ENCODE results near the gene P3R3URF.

P3R3URF gene

GRCh38 chr1:46193984-46194570 is 17.8 kb upstream of the P3R3URF start:
- DNase-seq (ENCODE audit: low read depth in 2 of 2): no peak

- DNase-seq (ENCODE audit: low read depth in 2 of 2): no peak
These were observed 17.0 kb upstream of the P3R3URF start for GRCh38 chr1:46193285-46193684.

GRCh38 chr1:46192171-46192570 is 15.9 kb upstream of the P3R3URF start:
- DNase-seq (ENCODE audit: low read depth in 2 of 2): no peak

DNA sequence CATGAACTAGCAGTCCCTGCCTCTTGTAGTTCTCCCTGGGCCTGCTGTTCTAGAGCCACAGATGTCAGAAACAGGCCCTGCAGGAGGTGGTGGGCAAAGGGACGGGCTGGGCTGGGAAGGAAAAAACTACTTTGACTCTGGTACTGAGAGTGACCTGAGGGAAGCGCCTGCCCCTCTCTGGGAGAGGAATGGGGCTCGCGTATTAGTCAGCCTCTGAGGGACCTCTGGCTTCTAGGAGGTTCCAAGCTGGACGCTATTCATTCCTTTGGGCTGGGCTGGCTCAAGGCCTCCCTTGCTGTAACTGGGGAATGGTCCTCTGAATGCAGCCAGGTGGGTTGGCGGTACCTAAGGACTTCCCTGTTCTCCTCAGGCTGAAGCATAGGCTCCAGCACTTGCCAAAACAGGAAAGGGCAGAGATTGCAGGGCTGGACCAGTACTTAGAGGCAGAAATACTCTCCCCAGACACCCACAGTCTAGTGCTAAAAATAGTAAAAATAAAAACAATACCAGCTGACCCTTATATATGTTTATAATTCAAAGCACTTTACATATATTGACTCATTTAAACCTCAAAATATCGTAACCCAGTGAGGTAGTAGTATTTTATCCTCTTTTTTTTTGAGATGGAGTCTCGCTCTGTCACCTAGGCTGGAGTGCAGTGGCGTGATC is 14.9 kb upstream of the P3R3URF start:
- no peak for DNase-seq (ENCODE audit: low read depth in 2 of 2)

DNA sequence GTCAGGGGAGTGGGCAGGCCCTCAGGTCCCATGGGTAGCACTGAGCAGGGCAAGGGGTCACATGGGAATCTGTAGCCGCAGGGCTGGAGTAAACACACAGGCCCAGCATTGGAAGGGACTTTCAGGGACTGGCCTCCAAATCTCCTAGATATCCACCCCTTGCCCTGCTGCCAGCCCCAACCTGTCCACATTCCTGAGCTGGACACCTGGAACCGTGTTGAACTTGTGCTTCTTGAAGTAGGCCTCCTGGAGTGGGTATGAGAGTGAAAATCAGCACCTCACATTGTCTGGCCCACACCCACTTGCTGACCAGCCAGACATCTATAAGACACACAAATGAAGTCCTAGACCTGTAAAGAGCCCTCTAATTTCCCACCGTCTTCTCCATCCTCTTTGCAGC is 14.3 kb upstream of the P3R3URF start:
- DNase-seq (ENCODE audit: low read depth in 2 of 2): no peak

- DNase-seq (ENCODE audit: low read depth in 2 of 2): no peak
These were observed 12.2 kb upstream of the P3R3URF start for GRCh38 chr1:46188295-46189030.

DNA sequence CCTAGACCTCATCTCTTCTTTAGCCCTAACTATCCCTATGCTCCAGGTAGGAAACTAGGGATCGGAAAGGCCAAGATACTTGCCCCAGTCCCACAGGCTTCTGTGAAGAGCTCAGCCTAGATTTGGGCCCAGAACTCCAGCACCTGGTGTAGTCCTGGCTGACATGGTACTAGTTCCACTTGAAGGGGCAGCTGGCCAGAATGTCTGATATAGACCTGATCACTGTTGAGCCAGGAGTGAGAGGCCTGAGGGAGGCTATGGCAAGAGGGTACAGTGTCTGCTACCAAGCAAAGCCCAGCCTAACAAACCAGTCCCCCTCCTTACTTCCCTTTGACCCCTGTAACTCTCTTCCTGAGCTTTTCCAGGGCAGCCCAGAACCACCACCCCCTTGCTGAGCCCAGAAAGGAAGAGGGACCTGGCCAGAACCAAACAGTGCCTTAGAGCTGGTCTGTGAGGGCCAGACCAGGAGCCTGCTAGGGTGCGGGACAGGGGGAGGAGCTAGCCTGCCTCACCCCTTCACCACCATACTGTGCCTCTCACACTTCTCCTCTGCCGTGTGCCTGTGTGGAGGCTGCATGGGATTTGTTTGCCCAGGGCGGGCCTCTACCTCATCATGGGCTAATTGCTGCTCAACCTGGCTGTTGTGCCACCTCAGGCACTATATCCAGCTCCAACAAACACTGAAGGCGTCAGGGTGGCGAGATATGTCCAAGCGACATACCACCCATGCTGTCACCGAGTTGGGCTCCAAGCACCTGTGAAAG is 11.0 kb upstream of the P3R3URF start:
- no peak for DNase-seq (ENCODE audit: low read depth in 2 of 2)

DNA sequence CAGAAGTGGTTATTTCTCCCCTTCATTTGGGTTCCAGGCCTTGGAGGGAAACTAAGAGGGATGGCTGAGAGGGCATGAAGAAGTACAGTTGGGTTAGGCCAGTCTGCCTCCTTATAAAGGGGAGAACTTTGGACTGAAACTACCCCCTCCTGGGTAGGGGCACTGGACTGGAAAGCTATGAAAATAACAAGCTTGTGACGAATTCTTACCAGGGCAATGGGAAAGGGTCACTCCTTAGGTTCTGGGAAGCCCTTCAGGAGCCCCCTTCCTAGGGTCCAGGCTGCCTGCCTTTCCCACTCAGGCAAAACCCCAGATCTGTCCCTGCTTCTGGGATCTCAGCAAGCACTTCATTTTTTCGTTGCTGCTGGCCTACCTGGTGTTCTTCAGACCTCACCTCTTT is 9.8 kb upstream of the P3R3URF start:
- DNase-seq (ENCODE audit: low read depth in 2 of 2): no peak

DNA sequence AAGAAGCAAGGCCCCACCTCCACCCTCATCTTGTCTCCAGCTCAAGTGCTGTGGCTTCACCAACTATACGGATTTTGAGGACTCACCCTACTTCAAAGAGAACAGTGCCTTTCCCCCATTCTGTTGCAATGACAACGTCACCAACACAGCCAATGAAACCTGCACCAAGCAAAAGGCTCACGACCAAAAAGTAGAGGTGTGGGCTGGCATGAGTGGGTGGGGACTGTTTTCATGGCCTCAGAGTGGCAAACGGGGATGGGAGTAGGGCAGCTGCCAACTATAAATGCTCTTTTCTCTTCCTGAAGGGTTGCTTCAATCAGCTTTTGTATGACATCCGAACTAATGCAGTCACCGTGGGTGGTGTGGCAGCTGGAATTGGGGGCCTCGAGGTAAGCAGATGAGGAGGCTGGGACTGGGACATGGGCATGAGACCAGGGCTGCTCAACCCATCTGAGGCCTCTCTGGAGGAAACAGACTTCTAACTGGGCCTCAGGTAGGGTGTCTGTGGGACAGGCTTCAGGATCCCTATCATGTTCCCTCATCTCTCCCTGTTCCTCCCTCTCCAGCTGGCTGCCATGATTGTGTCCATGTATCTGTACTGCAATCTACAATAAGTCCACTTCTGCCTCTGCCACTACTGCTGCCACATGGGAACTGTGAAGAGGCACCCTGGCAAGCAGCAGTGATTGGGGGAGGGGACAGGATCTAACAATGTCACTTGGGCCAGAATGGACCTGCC is 8.8 kb upstream of the P3R3URF start:
- DNase-seq (ENCODE audit: low read depth in 2 of 2): peak; percentile 14 to 51

- no peak for DNase-seq (ENCODE audit: low read depth in 2 of 2)
These were observed 7.8 kb upstream of the P3R3URF start for GRCh38 chr1:46183926-46184557.

- no peak for DNase-seq (ENCODE audit: low read depth in 2 of 2)
These were observed 7.0 kb upstream of the P3R3URF start for GRCh38 chr1:46183079-46183847.

DNA sequence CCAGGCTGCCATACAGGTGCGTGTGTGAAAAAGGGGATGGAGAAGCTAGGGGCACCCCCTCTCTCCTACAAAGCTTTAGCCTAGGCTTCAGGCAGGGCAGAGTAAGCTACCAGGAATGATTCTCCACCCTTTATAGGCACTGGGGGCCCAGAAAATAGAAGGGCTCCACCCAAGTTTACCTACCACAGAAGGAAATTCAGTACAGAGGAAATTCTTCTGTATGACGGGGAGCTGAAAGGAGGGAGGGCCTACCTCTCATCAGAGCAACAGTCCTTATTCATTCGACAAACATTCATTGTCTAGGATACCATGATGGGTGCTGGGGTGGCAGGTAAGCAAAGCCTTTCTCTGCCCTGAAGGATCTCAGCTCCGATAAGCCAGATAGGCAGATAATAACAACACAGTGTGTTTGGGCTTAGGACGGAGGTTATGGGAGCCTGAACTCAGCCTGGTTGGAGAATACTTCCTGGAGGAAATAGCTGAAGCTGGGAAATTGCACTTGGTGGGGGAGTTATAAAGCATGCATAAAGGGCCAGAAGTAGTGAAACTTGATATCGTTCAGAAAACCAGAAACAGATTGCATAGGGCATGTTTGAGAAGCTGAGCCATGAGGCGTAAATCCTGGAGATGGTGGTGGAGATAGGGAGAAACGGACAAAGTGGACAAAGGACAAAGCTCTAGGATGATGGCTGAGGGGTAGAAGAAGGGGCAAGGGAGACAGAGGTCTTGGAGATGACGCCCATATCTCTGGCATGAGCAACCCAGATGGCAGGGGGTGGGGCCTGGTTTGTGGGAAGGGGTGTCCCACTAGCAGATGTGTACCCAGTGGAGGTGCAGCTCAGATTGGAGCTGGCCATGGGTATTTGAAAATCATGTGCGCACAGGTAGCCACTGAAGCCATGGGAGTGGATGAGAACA is 5.3 kb upstream of the P3R3URF start:
- no peak for DNase-seq (ENCODE audit: low read depth in 2 of 2)

- no peak for DNase-seq (ENCODE audit: low read depth in 2 of 2)
These were observed 3.9 kb upstream of the P3R3URF start for GRCh38 chr1:46180082-46180616.

DNA sequence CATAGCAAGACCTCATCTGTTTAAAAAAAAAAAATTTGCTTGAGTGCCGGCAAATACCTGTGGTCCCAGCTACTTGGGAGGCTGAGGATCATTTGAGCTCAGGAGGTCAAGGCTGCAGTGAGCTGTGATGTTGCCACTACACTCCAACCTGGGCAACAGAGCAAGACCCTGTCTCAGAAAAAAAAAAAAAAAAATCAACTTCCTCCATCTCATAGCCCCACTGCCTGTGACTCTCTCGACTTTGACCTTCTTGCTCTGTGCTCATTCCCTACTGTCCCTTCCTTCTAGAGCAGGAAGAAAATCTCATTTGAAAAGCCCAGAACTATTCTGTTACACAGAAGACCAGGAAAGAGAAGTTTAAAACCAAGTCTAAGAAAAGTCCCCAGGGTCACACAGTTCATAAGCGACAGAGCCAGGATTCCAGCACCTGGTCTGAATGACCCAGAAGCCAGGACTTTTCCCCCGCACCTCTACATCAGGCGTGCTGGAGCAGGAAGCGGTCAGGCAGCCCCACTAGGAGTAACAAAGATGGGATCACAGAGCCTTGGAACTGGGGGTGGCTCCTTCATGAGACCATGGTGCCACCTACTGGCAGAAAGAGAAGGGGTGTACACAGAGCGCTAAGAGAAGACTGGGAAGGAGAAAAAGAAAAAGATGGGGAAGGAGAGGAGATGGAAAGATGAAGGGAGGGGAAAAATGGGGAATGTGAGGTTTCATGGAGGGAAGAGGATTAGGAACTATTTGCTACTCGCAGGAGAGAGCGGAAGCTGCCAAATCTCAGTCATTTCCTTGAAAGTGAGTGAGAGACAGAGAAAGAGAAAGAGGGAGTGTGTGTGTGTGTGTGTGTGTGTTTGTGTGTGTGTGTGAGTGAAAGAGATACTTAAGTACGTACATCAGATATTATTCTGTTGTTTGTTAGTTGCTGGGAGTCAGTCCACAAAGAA is 3.1 kb upstream of the P3R3URF start:
- DNase-seq (ENCODE audit: low read depth in 2 of 2): peak in 1 of 2 donors; percentile 24

DNA sequence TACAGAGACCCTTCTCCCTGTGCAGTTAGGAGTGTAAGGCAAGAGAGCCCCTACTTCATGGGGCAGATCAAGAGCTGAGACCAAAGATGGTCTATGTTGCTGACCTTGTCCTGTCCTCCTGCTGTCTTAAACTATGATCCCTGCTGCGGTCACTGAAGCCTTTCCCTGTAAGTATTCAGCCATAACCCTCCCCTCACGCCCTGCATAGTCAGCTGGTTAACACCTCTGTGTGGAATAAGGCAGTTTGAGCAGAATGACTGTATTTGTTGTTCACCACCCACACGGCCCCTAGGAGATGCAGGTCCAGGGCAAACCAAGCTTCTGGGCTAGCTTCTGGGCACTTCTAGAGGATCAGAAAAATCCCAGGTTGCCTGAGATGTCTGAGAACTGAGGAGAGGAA is 1.0 kb downstream of the P3R3URF start:
- DNase-seq (ENCODE audit: low read depth in 2 of 2): no peak

GRCh38 chr1:46174448-46175231 is 1.6 kb downstream of the P3R3URF start, which contains the start of gene TSPAN1:
TSS of gene TSPAN1 (plus strand) at chr1:46175087. CDS start at chr1:46181108, 6,021 bp downstream.
- no peak for DNase-seq (ENCODE audit: low read depth in 2 of 2)

DNA sequence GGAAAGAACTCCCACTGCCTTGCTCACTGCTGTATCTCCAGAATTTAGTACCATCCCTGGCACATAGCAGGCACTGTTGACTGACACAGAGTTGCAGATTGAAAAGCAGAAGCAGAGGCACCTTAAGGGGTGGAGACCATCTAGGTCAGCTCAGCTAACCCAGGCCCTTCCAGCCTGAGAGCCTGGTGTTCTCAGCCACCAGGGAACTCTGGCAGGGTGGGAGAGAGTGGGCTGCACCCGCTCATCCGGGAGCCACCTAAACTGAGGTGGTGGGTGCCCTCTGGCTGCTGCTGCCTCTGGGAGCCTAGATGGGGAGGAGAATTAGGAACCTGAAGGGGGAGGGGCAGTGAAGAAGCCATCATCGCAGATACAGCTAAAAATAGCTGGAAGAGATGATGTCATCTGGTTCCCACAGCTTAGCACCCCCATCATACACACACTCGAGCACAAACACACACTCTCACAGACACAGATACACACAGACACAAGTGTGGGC is 2.9 kb downstream of the P3R3URF start:
- DNase-seq (ENCODE audit: low read depth in 2 of 2): no peak
